HG02970 (cell line): ENCODE data around the gene RNF182.
"Not testable (repeated sequence)": the region's sequence is repeated elsewhere in the genome, so short reads cannot be mapped to it uniquely, and the experiment has no call there.

ENCODE experiments used
- ATAC-seq: cut with Tn5 transposase; IDR thresholded peaks from one replicate; pipeline ENCODE4 v1.9.1; 2021; ENCODE audit warnings: mild to moderate bottlenecking, moderate library complexity, moderate number of reproducible peaks; ENCODE audit not compliant: unreplicated experiment, low FRiP score

The RNF182 gene

GRCh38 chr6:13952101-13952500, 27.3 kb downstream of the RNF182 start:
- ATAC-seq, result no peak

- ATAC-seq, result no peak
Measured at GRCh38 chr6:13953061-13953705, 28.4 kb downstream of the RNF182 start.

- no peak for ATAC-seq
Measured at GRCh38 chr6:13965582-13966127, 40.9 kb downstream of the RNF182 start.

GRCh38 chr6:13971303-13971702, 46.6 kb downstream of the RNF182 start:
- no peak for ATAC-seq

- ATAC-seq, result not testable (repeated sequence)
Measured at GRCh38 chr6:13972602-13973001, 47.9 kb downstream of the RNF182 start.

- not testable (repeated sequence) for ATAC-seq
Measured at GRCh38 chr6:13973422-13973821, 48.7 kb downstream of the RNF182 start.

GRCh38 chr6:13978102-13978640, 53.4 kb downstream of the RNF182 start:
- no peak for ATAC-seq

- no peak for ATAC-seq
Measured at GRCh38 chr6:13978787-13979186, 54.0 kb downstream of the RNF182 start.

- ATAC-seq, result no peak
Measured at GRCh38 chr6:13979284-13980171, 54.8 kb downstream of the RNF182 start.

GRCh38 chr6:13980534-13980933, 55.8 kb downstream of the RNF182 start:
- no peak for ATAC-seq

GRCh38 chr6:13985663-13986325, 61.0 kb downstream of the RNF182 start:
- ATAC-seq, result no peak

GRCh38 chr6:13986700-13987399, 62.1 kb downstream of the RNF182 start:
- ATAC-seq, result no peak

- no peak for ATAC-seq
Measured at GRCh38 chr6:13987400-13987865, 62.7 kb downstream of the RNF182 start.

- ATAC-seq, result no peak
Measured at GRCh38 chr6:13988049-13988738, 63.4 kb downstream of the RNF182 start.

GRCh38 chr6:13988908-13989307, 64.2 kb downstream of the RNF182 start:
- ATAC-seq, result no peak

GRCh38 chr6:13989496-13990144, 64.9 kb downstream of the RNF182 start:
- ATAC-seq, result no peak

GRCh38 chr6:13990796-13991195, 66.0 kb downstream of the RNF182 start:
- ATAC-seq, result no peak

GRCh38 chr6:13991393-13991792, 66.6 kb downstream of the RNF182 start:
- no peak for ATAC-seq
